HG02973 (cell line): ENCODE data around the gene ABO.
"Not testable (repeated sequence)": the region's sequence is repeated elsewhere in the genome, so short reads cannot be mapped to it uniquely, and the experiment has no call there.

Experiments used
- ATAC-seq: cut with Tn5 transposase; IDR thresholded peaks from one replicate; pipeline ENCODE4 v1.9.1; 2021; ENCODE audit warnings: moderate library complexity; ENCODE audit not compliant: unreplicated experiment

ABO gene

GRCh38 chr9:133264235-133264764, 10.7 kb downstream of the ABO start:
- no peak for ATAC-seq

GRCh38 chr9:133263557-133263956, 11.4 kb downstream of the ABO start:
- no peak for ATAC-seq

DNA sequence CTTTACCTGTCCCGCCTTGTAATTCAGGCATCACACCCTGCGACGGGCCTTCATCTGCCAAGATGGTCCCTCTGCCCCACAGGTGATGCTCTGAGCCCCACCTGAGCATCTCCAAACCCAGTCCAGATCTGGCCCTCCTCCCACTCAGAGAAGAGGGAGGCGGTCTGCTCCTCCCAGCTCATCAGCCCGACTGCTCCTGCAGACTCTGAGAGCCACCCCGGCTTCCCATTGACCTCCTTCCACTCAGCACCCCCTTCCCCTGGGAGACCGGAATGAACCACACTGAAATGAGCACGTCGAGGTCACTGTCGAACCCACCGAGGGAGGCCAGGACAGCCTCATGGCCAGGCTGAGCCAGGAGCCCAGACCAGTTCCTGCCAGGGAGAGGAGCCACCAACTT, 12.8 kb downstream of the ABO start:
- no peak for ATAC-seq

DNA sequence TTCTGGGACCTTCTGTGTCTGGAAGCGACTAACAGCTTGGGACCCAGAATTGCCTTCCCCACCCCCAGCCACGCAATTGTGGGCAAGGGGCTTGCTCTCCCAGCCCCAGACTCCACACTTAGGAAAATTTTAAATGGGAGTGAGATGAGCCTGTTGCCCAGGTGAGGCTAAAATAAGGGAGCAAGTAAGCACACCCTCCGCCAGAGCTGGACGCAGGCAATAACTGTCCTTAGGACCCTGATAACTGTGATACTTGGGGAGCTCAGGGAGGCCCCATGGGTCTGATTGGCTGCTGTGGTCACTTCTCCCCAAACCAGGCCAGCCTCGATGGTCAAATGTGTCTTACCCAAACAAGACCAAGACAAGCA, 13.3 kb downstream of the ABO start:
- no peak for ATAC-seq

GRCh38 chr9:133261103-133261752, 13.8 kb downstream of the ABO start:
- no peak for ATAC-seq

GRCh38 chr9:133260334-133261102, 14.5 kb downstream of the ABO start:
- no peak for ATAC-seq

DNA sequence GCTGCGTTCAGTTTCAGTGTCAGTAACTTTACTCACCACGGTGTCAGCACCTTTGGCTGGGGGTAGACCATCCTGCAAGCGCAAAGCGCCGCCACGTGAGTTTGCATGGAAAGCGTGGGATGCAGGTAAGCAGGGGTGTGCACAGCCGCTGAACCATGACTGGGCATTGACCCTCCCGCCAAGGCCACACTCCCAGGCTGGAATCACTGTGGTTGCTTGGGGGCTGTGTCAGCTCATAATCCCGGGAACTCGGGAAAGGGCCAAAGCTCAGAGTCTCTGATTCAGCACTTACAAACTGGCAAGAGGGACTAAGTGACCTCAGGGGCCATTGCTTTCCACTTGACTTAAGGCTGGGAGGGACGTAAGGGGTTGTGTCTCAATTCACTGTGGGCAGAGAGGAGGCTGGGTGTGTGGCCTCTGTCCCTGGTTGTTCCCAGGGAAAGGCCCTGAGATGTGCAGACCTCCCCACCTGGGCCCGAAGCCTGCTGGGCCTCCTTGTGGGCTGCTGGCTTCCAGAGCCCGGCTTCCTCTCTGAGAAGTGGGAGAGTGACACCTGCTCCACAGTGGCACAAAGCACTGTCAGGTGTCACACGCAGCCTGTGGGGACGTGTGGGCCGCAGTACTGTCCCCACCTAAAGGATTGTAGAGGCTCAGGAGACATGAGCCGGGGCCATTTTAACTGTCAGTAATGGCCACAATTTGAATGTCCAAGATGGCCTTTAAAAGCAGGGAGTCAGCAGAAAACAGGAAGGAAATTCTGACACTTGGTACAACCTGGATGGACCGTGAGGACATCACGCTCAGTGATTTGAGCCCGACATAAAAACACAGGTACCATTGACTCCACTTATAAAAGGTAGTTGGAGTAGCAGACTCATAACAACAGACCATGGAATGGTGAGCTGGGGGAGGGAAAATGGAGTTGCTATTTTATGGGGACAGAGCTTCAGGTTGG, 16.7 kb downstream of the ABO start:
- no peak for ATAC-seq

- no peak for ATAC-seq
Measured at GRCh38 chr9:133257465-133257956, 17.5 kb downstream of the ABO start.

DNA sequence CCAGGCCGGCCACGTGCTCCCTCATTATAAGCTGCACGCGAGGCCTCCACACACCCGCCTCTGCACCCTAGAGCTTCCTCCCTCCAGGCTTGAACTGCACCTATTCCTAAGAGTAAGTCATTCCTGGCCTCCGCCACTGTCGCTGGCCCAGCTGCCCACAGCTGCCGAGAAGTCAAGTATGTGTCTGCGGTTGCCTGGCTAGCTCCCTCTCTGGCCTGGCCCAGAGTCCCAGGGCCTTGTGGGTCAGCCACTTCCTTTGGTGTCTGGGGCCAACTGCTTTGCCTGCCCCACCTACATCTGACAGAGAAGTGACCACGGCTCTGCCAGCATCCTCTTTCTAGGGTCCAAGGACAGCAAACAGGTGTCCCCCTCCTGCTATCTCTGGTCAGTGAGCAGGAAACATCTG, 18.3 kb downstream of the ABO start:
- no peak for ATAC-seq

DNA sequence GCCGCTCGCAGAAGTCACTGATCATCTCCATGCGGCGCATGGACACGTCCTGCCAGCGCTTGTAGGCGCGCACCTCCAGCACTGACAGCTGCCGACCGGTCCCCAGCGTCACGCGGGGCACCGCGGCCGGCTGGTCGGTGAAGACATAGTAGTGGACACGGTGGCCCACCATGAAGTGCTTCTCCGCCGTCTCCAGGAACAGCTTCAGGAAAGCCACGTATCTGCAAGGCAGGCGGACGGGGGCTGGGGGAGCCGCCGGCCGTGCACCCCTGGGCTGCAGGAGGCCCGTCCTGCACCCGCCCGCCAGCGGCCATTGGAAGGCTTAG, 18.9 kb downstream of the ABO start:
- ATAC-seq = no peak

DNA sequence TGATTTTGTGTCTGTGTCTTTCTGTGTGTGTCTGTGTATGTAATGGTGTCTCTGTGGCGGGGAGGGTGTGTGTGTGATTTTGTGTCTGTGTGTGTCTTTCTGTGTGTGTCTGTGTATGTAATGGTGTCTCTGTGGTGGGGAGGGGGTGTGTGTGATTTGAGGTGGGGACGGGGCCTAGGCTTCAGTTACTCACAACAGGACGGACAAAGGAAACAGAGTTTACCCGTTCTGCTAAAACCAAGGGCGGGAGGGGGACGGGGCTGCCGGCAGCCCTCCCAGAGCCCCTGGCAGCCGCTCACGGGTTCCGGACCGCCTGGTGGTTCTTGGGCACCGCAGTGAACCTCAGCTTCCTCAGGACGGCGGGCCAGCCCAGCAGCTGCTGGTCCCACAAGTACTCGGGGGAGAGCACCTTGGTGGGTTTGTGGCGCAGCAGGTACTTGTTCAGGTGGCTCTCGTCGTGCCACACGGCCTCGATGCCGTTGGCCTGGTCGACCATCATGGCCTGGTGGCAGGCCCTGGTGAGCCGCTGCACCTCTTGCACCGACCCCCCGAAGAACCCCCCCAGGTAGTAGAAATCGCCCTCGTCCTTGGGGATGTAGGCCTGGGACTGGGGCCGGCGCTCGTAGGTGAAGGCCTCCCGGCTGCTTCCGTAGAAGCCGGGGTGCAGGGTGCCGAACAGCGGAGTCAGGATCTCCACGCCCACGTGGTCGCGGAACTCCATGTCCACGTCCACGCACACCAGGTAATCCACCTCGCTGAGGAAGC, 19.4 kb downstream of the ABO start:
- no peak for ATAC-seq

DNA sequence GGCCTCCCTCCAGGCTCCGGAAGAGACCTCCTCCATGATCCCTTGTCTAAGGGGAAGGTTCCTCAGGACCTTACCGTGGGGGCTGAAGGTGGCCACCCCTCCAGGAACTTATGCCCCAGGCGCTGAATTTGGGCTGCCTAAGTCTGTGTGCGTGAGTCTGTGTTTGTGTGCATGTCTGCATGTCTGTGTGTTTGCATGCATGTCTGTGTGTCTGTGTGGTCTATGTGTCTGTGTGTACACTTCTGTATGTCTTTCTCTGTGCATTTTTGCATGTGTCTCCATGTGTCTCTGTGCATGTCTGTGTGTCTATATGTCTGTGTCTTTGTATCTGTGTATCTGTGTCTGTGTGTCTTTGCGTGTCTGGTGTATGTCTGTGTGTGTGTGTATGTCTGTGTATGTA, 20.5 kb downstream of the ABO start:
- no peak for ATAC-seq

GRCh38 chr9:133253268-133253667, 21.7 kb downstream of the ABO start:
- ATAC-seq = no peak

- no peak for ATAC-seq
Measured at GRCh38 chr9:133252301-133253020, 22.5 kb downstream of the ABO start.

GRCh38 chr9:133251773-133252172, 23.2 kb downstream of the ABO start:
- no peak for ATAC-seq

DNA sequence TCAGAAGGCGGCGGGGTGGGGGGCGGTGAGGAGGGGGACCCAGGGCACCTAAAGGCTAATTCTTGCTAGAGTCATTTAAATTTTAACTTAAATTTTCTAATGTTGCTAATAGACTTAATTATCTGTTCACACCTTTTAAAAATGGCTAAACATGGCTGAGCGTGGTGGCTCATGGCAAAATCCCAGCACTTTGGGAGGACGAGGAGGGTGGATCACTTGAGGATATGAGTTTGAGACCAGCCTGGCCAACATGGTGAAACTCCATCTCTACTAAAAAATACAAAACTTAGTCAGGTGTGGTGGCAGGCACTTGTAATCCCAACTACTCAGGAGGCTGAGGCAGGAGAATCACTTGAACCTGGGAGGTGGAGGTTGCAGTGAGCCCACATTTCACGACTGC, 23.8 kb downstream of the ABO start:
- not testable (repeated sequence) for ATAC-seq

GRCh38 chr9:133250741-133251170, 24.2 kb downstream of the ABO start:
- ATAC-seq = no peak

- ATAC-seq = no peak
Measured at GRCh38 chr9:133249337-133249736, 25.7 kb downstream of the ABO start.

DNA sequence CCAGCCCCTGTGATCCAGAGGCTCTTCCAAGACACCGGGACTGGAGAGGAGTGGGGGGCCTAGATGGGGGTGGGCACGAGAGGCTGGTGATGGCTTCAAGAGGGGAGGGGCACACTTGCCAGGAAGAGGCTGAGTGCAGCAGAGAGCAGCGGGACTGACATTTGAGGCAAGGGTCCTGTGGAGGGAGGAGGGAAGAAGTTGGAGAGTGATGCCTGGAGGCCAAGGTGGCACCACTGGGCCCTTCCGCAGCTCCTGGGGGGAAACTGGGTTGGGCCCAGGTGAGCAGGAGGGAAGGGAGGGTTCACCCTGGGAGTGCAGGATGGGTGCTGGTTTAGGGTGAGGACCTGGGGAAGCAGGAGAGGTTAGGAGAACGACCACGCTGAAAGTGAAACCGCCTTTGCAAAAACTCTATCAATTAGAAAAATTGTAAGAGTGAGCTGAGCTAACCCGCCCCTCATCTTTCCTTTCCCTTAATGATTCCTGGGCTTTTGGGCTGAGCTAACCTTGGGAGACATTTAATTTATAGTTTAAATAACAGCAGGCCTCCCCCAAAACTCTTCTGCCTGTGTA, 26.2 kb downstream of the ABO start:
- ATAC-seq = no peak

DNA sequence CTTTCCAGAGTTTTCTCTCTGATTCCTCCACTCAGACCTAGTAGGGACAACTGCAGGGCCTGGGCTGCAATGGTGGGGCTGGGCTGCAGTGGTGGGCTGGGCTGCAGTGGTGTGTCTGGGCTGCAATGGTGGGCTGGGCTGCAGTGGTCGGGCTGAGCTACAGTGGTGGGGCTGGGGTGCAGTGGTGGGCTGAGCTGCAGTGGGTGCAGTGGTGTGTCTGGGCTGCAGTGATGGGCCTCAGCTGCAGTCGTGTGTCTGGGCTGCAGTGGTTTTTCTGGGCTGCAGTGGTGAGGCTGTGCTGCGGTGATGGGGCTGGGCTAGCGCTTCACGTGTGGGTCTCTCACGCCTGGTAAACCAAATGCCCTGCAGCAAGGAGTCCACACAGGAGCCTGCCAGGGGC, 27.4 kb downstream of the ABO start:
- ATAC-seq = no peak
